Measurements from ENCODE around the gene GPR15LG.

The GPR15LG gene

GRCh38 chr10:84190621-84191020 lies 17.0 kb downstream of the GPR15LG start:
- peak in 1 of 10 donors; percentile 44 for DNase-seq
- intact Hi-C loops (cut with DNase I), result no loop called here

GRCh38 chr10:84191106-84191505 lies 17.5 kb downstream of the GPR15LG start:
- peak in 1 of 10 donors; percentile 21 for DNase-seq
- intact Hi-C loops (cut with DNase I), result no loop called here

DNA sequence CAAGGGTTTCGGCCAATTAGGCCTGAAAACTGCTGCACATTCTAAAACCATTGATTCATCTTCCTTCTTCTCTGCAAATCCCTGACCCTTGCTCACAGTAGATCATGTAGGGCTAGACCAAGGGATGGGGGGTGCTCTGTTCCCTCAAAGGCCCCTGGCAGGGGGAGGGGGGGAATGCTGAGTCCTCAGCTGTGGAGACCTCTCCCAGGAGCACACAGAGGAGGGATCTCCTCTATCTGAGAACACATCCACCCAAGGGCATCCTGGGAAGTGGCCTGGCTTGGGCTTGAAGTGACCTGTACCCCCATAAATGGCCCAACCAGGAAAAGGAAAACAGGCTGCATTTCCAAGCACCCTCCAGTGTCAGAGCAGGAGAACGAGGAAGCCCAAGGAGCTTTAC lies 19.7 kb downstream of the GPR15LG start:
- DNase-seq, result peak in 1 of 10 donors; percentile 53
- intact Hi-C loops (cut with DNase I), result no loop called here

GRCh38 chr10:84193846-84194423 lies 20.3 kb downstream of the GPR15LG start:
- peak in 1 of 10 donors; percentile 49 for DNase-seq
- intact Hi-C loops (cut with DNase I), result no loop called here

DNA sequence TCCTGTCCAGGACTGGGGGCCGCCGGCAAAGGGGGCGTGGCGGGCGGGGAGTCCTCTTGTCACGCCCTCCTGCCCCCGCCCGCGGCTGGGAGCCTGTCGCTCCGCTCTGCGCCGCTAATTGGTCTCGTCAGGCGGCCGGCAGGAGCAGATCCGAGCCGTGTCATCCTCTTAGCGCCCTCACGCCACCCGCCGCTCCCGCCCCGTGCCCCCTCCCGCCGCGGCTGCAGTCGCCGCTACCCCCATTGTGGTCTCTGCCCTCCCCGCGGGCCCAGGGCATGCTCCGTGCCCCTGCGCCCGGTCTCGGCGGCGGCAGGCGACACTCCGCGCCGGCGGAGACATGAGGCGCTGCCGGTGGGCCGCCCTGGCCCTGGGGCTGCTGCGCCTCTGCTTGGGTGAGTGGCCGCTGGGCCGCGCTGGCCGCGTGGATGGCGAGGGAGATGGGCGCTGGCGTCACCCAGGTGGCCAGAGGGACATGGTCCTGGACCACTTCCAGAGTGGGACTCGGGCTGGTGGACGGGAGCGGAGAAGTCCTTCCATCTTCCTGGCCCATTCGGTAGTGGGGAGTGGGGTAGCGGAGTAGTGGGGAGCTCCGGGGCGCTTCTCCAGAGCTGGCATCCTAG lies 20.9 kb downstream of the GPR15LG start, which contains the start of gene CDHR1:
Gene CDHR1 (plus strand): TSS at position 114 of the 620 bp plus-strand sequence. CDS start 224 bp downstream, at position 338.
- intact Hi-C loops (cut with DNase I), result no loop called here
- peak in 6 of 10 donors; percentile 38 to 93 (median 47) for DNase-seq

DNA sequence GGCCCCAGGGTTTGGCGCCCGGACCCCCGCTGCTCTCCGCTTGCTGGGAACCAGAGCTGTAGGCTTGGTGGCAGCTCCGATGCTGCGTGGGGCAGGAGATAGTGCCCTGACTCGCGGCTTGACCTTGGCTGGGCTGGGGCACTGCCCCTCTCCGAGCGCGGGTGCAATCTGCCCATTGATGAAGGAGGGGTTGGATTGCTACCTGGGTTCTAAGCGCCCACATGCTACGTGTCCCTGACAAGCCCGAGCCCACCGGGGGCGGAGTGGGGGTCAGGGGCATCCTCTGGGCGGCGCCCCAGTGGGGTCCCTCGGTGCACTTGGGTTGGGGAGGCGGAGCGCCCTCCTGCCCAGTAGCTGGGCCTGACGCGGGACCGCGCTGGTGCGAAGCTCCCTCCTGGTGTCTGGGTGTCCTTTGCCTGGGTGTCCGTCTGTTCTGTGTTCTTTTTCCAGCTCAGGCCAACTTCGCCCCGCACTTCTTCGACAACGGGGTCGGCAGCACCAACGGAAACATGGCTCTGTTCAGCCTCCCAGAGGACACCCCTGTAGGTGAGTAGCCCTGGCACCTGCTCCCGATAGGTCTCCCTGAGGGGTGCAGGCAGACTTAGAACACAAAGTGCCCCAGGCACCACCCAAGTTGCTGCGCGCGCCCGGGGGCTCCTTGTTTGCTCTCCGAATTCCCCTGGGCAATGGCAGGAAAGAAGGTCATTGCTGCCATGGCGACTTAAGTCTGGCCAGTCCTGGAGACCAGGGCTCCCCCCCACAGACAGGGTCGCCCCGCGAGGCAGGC lies 21.6 kb downstream of the GPR15LG start:
- intact Hi-C loops (cut with DNase I), result no loop called here
- DNase-seq, result peak in 2 of 10 donors; percentile 58 to 74

DNA sequence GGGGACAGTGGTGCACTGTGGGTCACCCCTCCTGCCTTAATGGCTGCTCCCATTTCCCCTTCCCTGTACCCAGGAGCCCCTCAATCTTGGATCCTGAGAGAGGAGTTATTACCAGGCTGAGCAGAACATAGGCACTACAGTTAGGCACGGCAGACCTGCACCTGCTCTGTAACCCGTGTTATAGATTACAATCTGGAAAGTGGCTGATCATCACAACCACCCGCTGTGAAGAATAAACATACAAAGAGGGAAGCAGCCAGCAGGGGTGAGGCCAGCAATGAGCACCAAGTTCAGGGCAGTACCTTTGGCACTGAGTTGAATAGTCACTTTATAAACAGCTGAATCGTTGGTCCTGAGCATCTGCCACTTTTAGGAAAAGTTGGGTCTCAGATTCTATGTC lies 22.5 kb downstream of the GPR15LG start:
- intact Hi-C loops (cut with DNase I), result no loop called here
- peak in 1 of 10 donors; percentile 24 for DNase-seq

DNA sequence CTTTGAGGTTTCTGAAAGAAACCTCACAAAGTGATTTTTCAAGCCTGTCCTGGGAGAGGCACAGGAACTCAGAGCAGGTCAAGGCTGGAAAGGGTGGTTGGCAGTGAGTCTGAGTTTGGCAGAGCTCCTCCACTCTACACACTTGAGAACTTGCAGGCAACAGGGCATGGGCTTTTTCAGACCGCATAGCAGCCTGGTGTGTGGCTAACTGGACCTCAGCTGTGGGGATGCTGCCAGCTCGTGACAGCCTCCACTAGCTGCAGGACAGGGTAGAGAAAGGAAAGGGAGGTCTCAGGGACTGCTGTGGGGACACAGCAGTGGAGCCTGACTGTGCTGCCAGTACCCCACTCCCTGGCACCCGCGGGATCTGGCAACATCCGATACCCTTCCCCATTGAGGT lies 23.3 kb downstream of the GPR15LG start:
- peak in 2 of 10 donors; percentile 72 to 79 for DNase-seq
- intact Hi-C loops (cut with DNase I), result no loop called here

- peak in 2 of 10 donors; percentile 56 to 57 for DNase-seq
- intact Hi-C loops (cut with DNase I), result no loop called here
Observed at GRCh38 chr10:84197643-84198042, 24.0 kb downstream of the GPR15LG start.

DNA sequence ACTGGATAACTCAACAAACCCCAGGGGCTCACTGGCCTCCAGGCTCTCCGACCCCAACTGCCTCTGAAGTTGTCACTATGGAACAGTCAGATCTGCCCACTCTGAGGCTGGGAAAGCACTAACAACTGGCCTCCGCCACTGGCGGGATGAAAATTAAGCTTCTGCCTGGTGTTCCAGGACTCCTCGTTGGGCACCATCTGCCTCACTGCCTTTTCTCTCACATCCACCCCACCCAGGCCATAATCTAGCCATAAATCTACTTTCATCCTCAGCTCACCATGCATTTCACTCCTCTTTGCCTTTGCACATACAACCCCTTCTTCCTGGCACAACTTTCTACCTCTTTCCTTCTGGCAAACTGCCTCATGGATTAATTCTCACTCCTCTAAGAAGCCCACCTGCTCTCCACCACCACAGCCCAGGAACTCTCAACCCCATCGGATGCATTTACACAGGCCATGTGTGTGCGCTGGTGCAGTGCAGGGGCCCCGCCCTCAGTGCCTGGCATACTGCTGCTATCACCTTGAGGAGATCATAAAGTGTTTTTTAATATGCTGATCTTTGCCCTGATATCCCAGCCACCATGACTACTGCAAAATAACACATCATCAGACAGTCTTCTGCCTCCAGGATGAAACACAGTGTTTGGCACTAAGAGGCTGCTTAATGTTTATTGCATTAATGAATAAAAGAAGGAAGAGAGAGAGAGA lies 24.8 kb downstream of the GPR15LG start:
- peak in 1 of 10 donors; percentile 28 for DNase-seq
- intact Hi-C loops (cut with DNase I), result no loop called here

DNA sequence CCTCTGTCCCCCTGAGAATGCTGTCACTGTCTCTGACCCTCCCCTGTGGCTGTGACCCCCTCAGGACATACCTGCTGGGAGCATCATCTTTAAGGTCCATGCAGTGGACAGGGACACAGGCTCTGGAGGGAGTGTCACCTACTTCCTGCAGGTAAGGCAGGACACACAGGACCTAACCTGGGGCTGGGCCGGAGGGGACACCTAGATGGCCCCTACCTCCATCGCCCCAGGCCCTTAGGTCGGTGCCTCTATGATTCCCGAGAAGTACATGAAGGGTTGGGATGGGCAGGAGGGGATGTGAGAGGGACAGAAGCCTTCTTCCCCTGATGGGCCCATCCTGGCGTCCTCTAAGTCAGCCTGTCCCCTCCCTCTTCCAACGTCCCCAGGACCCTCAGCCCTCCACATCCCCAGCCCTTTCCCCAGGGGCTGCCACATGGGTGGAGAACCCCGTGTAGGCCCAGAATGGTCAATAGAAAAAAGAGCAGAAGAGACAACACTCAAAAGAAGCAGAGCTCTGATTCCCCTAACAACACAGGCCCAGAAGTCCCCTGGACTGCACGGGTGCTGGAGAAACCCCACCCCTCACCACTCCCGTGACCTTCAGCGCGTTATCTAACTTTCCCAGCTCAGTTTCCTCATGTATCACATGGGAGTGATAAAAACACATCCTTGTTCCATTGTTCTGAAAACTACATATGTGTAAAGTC lies 27.1 kb downstream of the GPR15LG start:
- intact Hi-C loops (cut with DNase I), result no loop called here

DNA sequence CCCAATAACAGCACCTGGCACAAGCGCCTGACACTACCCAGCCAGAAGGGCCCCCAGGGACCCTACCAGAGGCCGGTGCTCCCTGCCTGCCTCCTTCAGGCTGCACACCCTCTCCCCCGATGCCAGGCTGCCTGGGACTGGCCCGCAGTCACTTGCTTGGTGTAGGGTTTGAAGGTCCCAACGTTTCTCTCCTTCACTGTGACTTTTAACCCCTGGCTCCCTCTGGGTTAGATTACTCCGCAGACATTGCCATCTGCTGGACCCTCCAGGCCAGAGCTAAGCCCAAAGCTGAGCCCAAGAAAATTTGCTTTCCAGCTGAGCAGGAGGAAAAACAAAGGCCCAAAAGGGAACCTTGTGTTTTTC lies 27.6 kb downstream of the GPR15LG start:
- DNase-seq, result peak in 1 of 10 donors; percentile 20
- intact Hi-C loops (cut with DNase I), result no loop called here

More for the DNA sequence above, 27.1 kb downstream of the GPR15LG start:
- DNase-seq, result peak in 2 of 10 donors; percentile 40 to 61

DNA sequence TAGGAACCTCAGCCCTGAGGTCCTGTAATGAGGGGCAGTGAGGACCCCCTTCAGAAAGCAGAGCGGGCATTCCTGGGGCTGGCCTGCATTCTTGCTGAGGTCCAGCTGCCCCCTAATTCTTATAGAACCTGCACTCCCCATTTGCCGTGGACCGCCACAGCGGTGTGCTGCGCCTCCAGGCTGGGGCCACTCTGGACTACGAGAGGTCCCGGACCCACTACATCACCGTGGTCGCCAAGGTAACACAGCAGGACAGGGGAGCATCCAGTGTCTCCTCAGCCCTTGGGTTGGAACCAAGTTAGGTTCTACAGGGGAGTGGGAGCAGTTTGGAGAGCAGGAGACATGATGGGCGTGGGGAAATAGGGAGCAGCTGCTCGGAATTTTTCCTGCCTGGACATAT lies 28.1 kb downstream of the GPR15LG start:
- intact Hi-C loops (cut with DNase I), result no loop called here
- peak in 1 of 10 donors; percentile 52 for DNase-seq

DNA sequence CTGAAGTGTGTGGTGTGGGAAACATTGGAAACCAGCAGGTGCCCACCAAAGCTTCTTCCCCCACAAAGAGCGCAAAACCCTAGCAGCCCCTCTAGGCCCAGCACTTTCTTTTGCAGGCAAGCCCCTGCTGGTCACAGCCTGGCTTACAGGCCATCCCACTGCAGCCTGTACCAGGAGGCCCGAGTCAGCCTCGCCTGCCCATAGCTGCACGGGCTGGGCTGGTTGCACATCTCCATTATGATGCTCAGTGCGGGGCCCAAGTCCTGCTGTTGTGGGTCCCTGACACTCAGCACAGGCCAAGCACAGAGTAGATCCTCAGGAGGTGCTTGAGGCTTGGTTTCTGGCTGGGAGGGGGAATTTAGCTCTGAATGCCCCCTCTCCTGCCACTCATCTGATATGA lies 28.7 kb downstream of the GPR15LG start:
- intact Hi-C loops (cut with DNase I), result no loop called here
- peak in 1 of 10 donors; percentile 60 for DNase-seq

DNA sequence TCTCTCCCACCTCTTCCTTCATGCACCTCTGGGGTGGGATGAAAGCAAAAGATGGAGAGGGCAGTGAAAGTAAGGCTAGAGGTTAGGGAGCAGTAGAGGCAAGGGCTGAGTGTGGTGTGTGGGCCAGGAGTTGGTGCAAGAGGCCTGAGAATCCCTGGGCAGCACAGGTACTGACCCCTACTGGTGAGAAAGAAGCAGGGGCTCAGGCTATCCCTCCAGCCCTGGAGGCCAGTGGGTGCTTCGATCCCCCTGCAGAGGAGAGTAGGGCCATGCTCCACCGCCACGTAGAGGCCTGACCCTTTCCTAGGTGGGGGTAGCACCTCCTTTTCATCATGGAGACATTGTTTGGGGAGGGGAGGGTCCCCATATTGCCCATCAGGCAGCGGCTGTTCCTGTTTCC lies 30.5 kb downstream of the GPR15LG start:
- no peak for DNase-seq
- intact Hi-C loops (cut with DNase I), result no loop called here

- no peak for DNase-seq
- intact Hi-C loops (cut with DNase I), result loop anchor here (1.0 kb wide), 1 partner anchor 56 kb away; no protein-coding TSS in a partner anchor
Observed at GRCh38 chr10:84204610-84205009, 31.0 kb downstream of the GPR15LG start.

DNA sequence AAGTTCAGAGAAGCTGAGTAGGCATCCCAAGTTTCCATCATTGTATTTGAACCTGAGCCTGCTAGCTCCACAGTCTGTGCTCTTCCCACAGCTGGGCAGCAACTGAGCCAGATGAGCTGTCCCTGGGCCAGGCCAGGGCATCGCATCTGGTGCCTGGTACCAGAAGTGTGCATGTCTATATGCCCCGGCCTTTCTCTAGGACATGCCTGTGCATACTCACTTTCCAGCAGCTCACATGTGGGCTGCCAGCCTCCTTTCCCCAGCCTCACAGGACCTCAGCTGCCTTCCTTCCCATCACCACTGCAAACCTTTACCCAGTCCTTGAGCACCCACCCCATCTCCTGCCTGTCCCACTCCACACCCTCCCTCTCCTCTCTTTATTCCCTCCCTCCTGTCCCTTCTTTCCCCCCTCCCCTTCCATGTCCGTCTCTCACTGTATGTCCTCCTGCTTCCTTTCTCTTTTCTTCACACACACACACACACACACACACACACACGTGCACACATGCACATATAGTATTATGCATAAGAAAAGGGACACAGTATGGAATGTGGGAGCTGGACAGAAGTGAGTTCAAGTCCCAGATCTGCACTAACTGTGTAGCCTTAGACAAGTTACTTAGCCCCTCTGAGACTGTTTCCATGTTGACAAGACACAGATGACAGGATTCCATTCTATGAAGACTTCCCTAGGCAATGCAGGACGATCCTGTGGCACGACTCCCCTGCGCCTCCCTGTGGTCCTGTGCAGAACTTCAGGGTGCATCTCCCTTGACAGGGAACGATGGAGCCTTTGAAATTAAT lies 31.6 kb downstream of the GPR15LG start:
- peak; percentile 60 to 97 (median 83) for DNase-seq
- intact Hi-C loops (cut with DNase I), result loop anchor here (1.0 kb wide), 1 partner anchor 57 kb away; no protein-coding TSS in a partner anchor

GRCh38 chr10:84205853-84206525 lies 32.4 kb downstream of the GPR15LG start:
- intact Hi-C loops (cut with DNase I), result loop anchor here (1.0 kb wide), 1 partner anchor 58 kb away; no protein-coding TSS in a partner anchor
- no peak for DNase-seq

All from posterior cingulate gyrus (tissue), 11 donors.